ENCODE results near the gene BRAP. TPM values are rescaled to one million over a fixed set of nuclear protein-coding genes. Genes with fewer than 3 reads are reported as not detected.
"Not testable (repeated sequence)": the region's sequence is repeated elsewhere in the genome, so short reads cannot be mapped to it uniquely, and the experiment has no call there.

BRAP gene
- total RNA-seq, 6 donors from 2014 or later = 11.0 to 17.8 (median 15.5) TPM

GRCh38 chr12:111605911-111606766, 79.6 kb downstream of the BRAP start:
- no peak for TF ChIP-seq POLR2AphosphoS5 (IDR thresholded peaks at IDR 0.05)
- no peak for TF ChIP-seq POLR2A (IDR thresholded peaks at IDR 0.05)
- TF ChIP-seq EP300 (IDR thresholded peaks at IDR 0.05) = no peak
- TF ChIP-seq CTCF (IDR thresholded peaks at IDR 0.05) = no peak
- Histone ChIP-seq H3K4me1 (no peaks in the 10 kb centered on the region), H3K9me3 (no peaks in the 10 kb centered on the region), H3K27me3 (no peaks in the 10 kb centered on the region), H3K36me3 (no peaks in the 10 kb centered on the region), H3K27ac (no peak overlapping the region), H3K4me3 (no peak overlapping the region)
- ATAC-seq (ENCODE audit: low FRiP score in 2 of 2) = no peak
- WGBS, 2 donors = 85% methylated on average over 7 of the region's 7 CpGs
- no peak for DNase-seq

GRCh38 chr12:111602857-111603256, 82.9 kb downstream of the BRAP start:
- ATAC-seq (ENCODE audit: low FRiP score in 2 of 2); H3K27me3 ChIP-seq; H3K4me3 ChIP-seq; H3K36me3 ChIP-seq; H3K4me1 ChIP-seq; H3K27ac ChIP-seq; H3K9me3 ChIP-seq; DNase-seq: not testable (repeated sequence)
- WGBS, 2 donors = 88 to 93% methylated on average over 11 of the region's 11 CpGs

- no peaks in the 10 kb centered on the region for H3K9me3 ChIP-seq
- 97 to 100% methylated on average over 2 of the region's 2 CpGs for WGBS, 2 donors
- ATAC-seq (ENCODE audit: low FRiP score in 2 of 2) (no peak), DNase-seq (no peak)
- peaks cover 0 to 8% (median 7%) of the 10 kb centered on the region in 4 donors for H3K4me1 ChIP-seq
- H3K36me3 ChIP-seq = no peaks in the 10 kb centered on the region
- TF ChIP-seq POLR2A (IDR thresholded peaks at IDR 0.05) (no peak), POLR2AphosphoS5 (IDR thresholded peaks at IDR 0.05) (no peak)
- no peak overlapping the region for H3K4me3 ChIP-seq
- no peak overlapping the region for H3K27ac ChIP-seq
- no peaks in the 10 kb centered on the region for H3K27me3 ChIP-seq
Observed at GRCh38 chr12:111602348-111602747, 83.4 kb downstream of the BRAP start.

- ATAC-seq (ENCODE audit: low FRiP score in 2 of 2) = not testable (repeated sequence)
Observed at GRCh38 chr12:111600986-111601385, 84.8 kb downstream of the BRAP start.

GRCh38 chr12:111600205-111600642, 85.5 kb downstream of the BRAP start:
- Histone ChIP-seq H3K27ac (peak overlapping the region; percentile 94 to 99 (median 96)), H3K4me3 (peak overlapping the region in 3 of 4 donors; percentile 93 to 98 (median 98))
- ATAC-seq (ENCODE audit: low FRiP score in 2 of 2) = no peak

More at GRCh38 chr12:111600986-111601385, 84.8 kb downstream of the BRAP start:
- H3K27ac ChIP-seq, H3K27me3 ChIP-seq, H3K9me3 ChIP-seq, H3K4me3 ChIP-seq, DNase-seq, H3K36me3 ChIP-seq: not testable (repeated sequence)
- 94 to 97% methylated on average over 12 of the region's 12 CpGs for WGBS, 2 donors
- H3K4me1 ChIP-seq = peaks cover 14 to 22% (median 16%) of the 10 kb centered on the region in 4 donors

More at GRCh38 chr12:111600205-111600642, 85.5 kb downstream of the BRAP start:
- DNase-seq = no peak
- Histone ChIP-seq H3K9me3 (no peaks in the 10 kb centered on the region), H3K4me1 (peaks cover 21 to 29% (median 23%) of the 10 kb centered on the region in 4 donors), H3K27me3 (no peaks in the 10 kb centered on the region), H3K36me3 (no peaks in the 10 kb centered on the region)
- TF ChIP-seq EP300 (IDR thresholded peaks at IDR 0.05) (no peak), CTCF (IDR thresholded peaks at IDR 0.05) (no peak), POLR2A (IDR thresholded peaks at IDR 0.05) (no peak), POLR2AphosphoS5 (IDR thresholded peaks at IDR 0.05) (no peak)
- 7 to 11% methylated on average over 5 of the region's 5 CpGs for WGBS, 2 donors
